ENCODE results near the gene BCAS3. TPM values are rescaled to one million over a fixed set of nuclear protein-coding genes. Genes with fewer than 3 reads are reported as not detected.

The BCAS3 gene
- total RNA-seq, 4 donors from 2014 or later: 20.7 to 76.3 (median 39.8) TPM

DNA sequence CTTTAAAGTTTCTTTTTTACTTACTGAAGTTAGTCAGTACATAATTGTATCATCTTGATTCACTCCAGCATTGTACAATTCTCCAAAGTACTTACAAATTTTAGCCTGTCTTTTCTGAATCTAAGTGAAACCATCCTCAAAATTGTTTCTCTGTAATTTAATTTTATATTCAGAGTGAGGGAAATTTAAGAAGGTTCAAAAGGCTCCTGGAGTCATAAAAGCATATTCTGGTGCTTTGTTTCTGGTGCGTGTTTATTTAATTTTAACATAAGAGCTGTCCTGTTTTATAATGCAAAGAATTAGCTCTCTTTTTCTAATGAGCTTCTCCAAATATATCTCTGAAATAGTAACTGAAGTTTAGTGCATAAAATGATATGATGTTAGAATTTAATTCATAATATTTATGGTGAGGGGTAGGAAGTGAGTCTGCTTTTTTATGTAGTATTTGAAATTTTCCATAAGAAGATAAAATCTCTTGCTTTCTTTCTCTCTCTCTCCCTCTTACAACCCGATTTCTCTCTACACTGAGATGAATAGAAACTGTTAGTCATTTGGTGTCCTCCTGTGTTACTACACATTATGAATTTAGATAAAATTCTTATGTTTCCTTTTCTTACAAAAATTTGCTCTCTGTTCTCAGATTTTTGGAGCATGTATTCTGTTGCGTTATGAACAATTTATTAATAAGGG is 339.8 kb downstream of the BCAS3 start:
- no peak for DNase-seq
- no peak for TF ChIP-seq CTCF (IDR thresholded peaks at IDR 0.05)
- TF ChIP-seq POLR2AphosphoS5 (IDR thresholded peaks at IDR 0.05): no peak
- TF ChIP-seq EP300 (IDR thresholded peaks at IDR 0.05; ENCODE audit: low read depth): no peak
- no peak for TF ChIP-seq POLR2A (IDR thresholded peaks at IDR 0.05)
- no peaks in the 10 kb centered on the region for H3K36me3 ChIP-seq
- intact Hi-C loops (cut with DNase I; ENCODE audit: low total_unique reads): no loop called here
- WGBS, 2 donors (ENCODE audit: low coverage in 1 of 2): 86 to 100% methylated on average over 2 to 3 of the region's 3 CpGs
- no peaks in the 10 kb centered on the region for H3K27me3 ChIP-seq
- no peaks in the 10 kb centered on the region for H3K4me1 ChIP-seq
- no peaks in the 10 kb centered on the region for H3K9me3 ChIP-seq
- in situ Hi-C loops (cut with MboI; ENCODE audit: low pct_ligation_motif_present in 1 of 4, low pct_unique_long_range_greater_than_20kb in 1 of 4, low sequenced_read_pairs in 3 of 4): loop anchor here in 1 of 4 donors (25.0 kb wide), 1 partner anchor 370 kb away; the partner anchor contains the start of gene TBX2
- H3K4me3 ChIP-seq: no peak overlapping the region
- no peak overlapping the region for H3K27ac ChIP-seq

GRCh38 chr17:61018938-61019337 is 341.3 kb downstream of the BCAS3 start:
- intact Hi-C loops (cut with DNase I; ENCODE audit: low total_unique reads): no loop called here
- H3K9me3 ChIP-seq: no peaks in the 10 kb centered on the region
- WGBS, 2 donors (ENCODE audit: low coverage in 1 of 2): 100% methylated on average over 1 to 5 of the region's 5 CpGs
- no peak overlapping the region for H3K4me3 ChIP-seq
- in situ Hi-C loops (cut with MboI; ENCODE audit: low pct_ligation_motif_present in 1 of 4, low pct_unique_long_range_greater_than_20kb in 1 of 4, low sequenced_read_pairs in 3 of 4): loop anchor here in 1 of 4 donors (25.0 kb wide), 1 partner anchor 368 kb away; the partner anchor contains the start of gene TBX2
- H3K4me1 ChIP-seq: no peaks in the 10 kb centered on the region
- no peaks in the 10 kb centered on the region for H3K27me3 ChIP-seq
- no peak overlapping the region for H3K27ac ChIP-seq
- no peak for TF ChIP-seq CTCF (IDR thresholded peaks at IDR 0.05)
- no peak for TF ChIP-seq POLR2A (IDR thresholded peaks at IDR 0.05)
- no peak for TF ChIP-seq POLR2AphosphoS5 (IDR thresholded peaks at IDR 0.05)
- TF ChIP-seq EP300 (IDR thresholded peaks at IDR 0.05; ENCODE audit: low read depth): no peak
- H3K36me3 ChIP-seq: no peaks in the 10 kb centered on the region
- DNase-seq: no peak

DNA sequence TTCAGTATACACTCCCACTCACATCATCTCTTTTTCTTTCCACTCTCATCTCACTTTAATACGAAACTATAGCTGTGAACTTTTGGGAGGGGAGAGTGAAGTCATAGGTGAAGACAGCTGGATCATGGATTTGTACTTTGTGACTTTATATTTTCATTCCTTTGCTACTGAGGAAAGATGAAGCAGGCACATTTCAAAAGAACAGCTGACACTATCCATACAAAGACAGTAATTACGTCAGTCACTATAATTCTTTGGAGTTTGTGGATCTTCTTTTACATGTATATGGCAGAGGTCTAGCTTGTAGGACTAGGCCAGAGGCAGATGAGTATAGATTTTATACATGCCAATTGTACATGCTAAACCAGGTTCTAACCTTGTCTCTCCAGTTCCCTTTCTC is 346.3 kb downstream of the BCAS3 start:
- Histone ChIP-seq H3K27me3 (no peaks in the 10 kb centered on the region), H3K27ac (no peak overlapping the region), H3K36me3 (no peaks in the 10 kb centered on the region), H3K4me1 (no peaks in the 10 kb centered on the region), H3K9me3 (no peaks in the 10 kb centered on the region), H3K4me3 (no peak overlapping the region)
- in situ Hi-C loops (cut with MboI; ENCODE audit: low pct_ligation_motif_present in 1 of 4, low pct_unique_long_range_greater_than_20kb in 1 of 4, low sequenced_read_pairs in 3 of 4): loop anchor here in 1 of 4 donors (25.0 kb wide), 1 partner anchor 363 kb away; the partner anchor contains the start of gene TBX2
- DNase-seq: no peak
- WGBS, 2 donors (ENCODE audit: low coverage in 1 of 2): 83 to 91% methylated on average over 1 to 2 of the region's 2 CpGs
- intact Hi-C loops (cut with DNase I; ENCODE audit: low total_unique reads): no loop called here
- TF ChIP-seq POLR2AphosphoS5 (IDR thresholded peaks at IDR 0.05): no peak

- no peaks in the 10 kb centered on the region for H3K9me3 ChIP-seq
- WGBS, 2 donors (ENCODE audit: low coverage in 1 of 2): 86 to 92% methylated on average over 2 to 3 of the region's 3 CpGs
- intact Hi-C loops (cut with DNase I; ENCODE audit: low total_unique reads) (no loop called here), in situ Hi-C loops (cut with MboI; ENCODE audit: low pct_ligation_motif_present in 1 of 4, low pct_unique_long_range_greater_than_20kb in 1 of 4, low sequenced_read_pairs in 3 of 4) (no loop called here)
- DNase-seq: no peak
- no peaks in the 10 kb centered on the region for H3K27me3 ChIP-seq
- TF ChIP-seq EP300 (IDR thresholded peaks at IDR 0.05; ENCODE audit: low read depth) (no peak), CTCF (IDR thresholded peaks at IDR 0.05) (no peak), POLR2AphosphoS5 (IDR thresholded peaks at IDR 0.05) (no peak), POLR2A (IDR thresholded peaks at IDR 0.05) (no peak)
- no peaks in the 10 kb centered on the region for H3K4me1 ChIP-seq
- H3K36me3 ChIP-seq: no peaks in the 10 kb centered on the region
- no peak overlapping the region for H3K27ac ChIP-seq
- no peak overlapping the region for H3K4me3 ChIP-seq
These were observed 349.2 kb downstream of the BCAS3 start for GRCh38 chr17:61026818-61027217.

Data from transverse colon (tissue), 4 donors.